H9 (cell line): ENCODE measurements around the gene NAV1. TPM values are rescaled to one million over a fixed set of nuclear protein-coding genes. Genes with fewer than 3 reads are reported as not detected.
A peak's percentile ranks its signal among the peaks of the same experiment; 100 is the strongest.

Experiments used
- DNase-seq: peaks from one replicate; pipeline ENCODE4 v3.0.0-alpha.2; 2017
- H2AFZ ChIP-seq: one replicate; pipeline ENCODE4 v1.6.1; 2013; ENCODE audit warnings: mild to moderate bottlenecking, low read length, control low read depth, moderate library complexity
- H2AK5ac ChIP-seq: 2 replicates; pipeline ENCODE4 v1.6.1; 2013; ENCODE audit warnings: low read length, control low read depth, mixed read lengths; ENCODE audit not compliant: insufficient read length
- H2BK120ac ChIP-seq: one replicate; pipeline ENCODE4 v1.6.1; 2013; ENCODE audit warnings: low read depth, mild to moderate bottlenecking, low read length, control low read depth, inconsistent platforms; ENCODE audit not compliant: poor library complexity, severe bottlenecking
- H2BK12ac ChIP-seq: 2 replicates; pipeline ENCODE4 v1.6.1; 2013; ENCODE audit warnings: low read length, control low read depth, mixed read lengths, low read depth; ENCODE audit not compliant: insufficient read length
- H2BK15ac ChIP-seq: 2 replicates; pipeline ENCODE4 v1.6.1; 2013; ENCODE audit warnings: low read depth, low read length, control low read depth
- H2BK20ac ChIP-seq: one replicate; pipeline ENCODE4 v1.6.1; 2013; ENCODE audit warnings: low read depth, mild to moderate bottlenecking, low read length, control low read depth, inconsistent platforms; ENCODE audit not compliant: poor library complexity, severe bottlenecking
- H2BK5ac ChIP-seq: 2 replicates; pipeline ENCODE4 v1.6.1; 2013; ENCODE audit warnings: low read length, control low read depth, mixed read lengths; ENCODE audit not compliant: insufficient read length
- H3K14ac ChIP-seq: 2 replicates; pipeline ENCODE4 v1.6.1; 2013; ENCODE audit warnings: low read length, control low read depth; ENCODE audit not compliant: insufficient read depth
- H3K18ac ChIP-seq: 2 replicates; pipeline ENCODE4 v1.6.1; 2013; ENCODE audit warnings: low read depth, mild to moderate bottlenecking, mixed read lengths, low read length, control low read depth; ENCODE audit not compliant: insufficient read length
- H3K23ac ChIP-seq: 2 replicates; pipeline ENCODE4 v1.6.1; 2013; ENCODE audit warnings: low read length, control low read depth, mixed read lengths, low read depth; ENCODE audit not compliant: insufficient read length
- H3K23me2 ChIP-seq: 2 replicates; pipeline ENCODE4 v1.6.1; 2013; ENCODE audit warnings: low read depth, mild to moderate bottlenecking, mixed read lengths, low read length, control low read depth; ENCODE audit not compliant: insufficient read length, poor library complexity, severe bottlenecking
- H3K27ac ChIP-seq: 2 replicates; pipeline ENCODE4 v1.5.1; 2013; ENCODE audit warnings: low read length, control low read depth, mixed read lengths, low read depth; ENCODE audit not compliant: insufficient read length
- H3K27me3 ChIP-seq: 2 replicates; pipeline ENCODE4 v1.6.1; 2013; ENCODE audit warnings: low read length, control low read depth, inconsistent platforms; ENCODE audit not compliant: insufficient read depth
- H3K4ac ChIP-seq: 2 replicates; pipeline ENCODE4 v1.6.1; 2013; ENCODE audit warnings: low read depth, mild to moderate bottlenecking, control low read depth, inconsistent platforms, low read length, moderate library complexity
- H3K4me1 ChIP-seq: 2 replicates; pipeline ENCODE4 v1.6.1; 2013; ENCODE audit warnings: low read length, control low read depth, inconsistent platforms; ENCODE audit not compliant: insufficient read depth
- H3K4me2 ChIP-seq: 2 replicates; pipeline ENCODE4 v1.6.1; 2013; ENCODE audit warnings: low read length, control low read depth, mixed read lengths; ENCODE audit not compliant: insufficient read length, insufficient read depth
- H3K56ac ChIP-seq: 2 replicates; pipeline ENCODE4 v1.6.1; 2013; ENCODE audit warnings: low read depth, mild to moderate bottlenecking, mixed read lengths, low read length, control low read depth; ENCODE audit not compliant: insufficient read length
- H3K79me1 ChIP-seq: 2 replicates; pipeline ENCODE4 v1.6.1; 2013; ENCODE audit warnings: low read depth, mild to moderate bottlenecking, moderate library complexity, low read length, control low read depth, inconsistent platforms; ENCODE audit not compliant: insufficient read depth, poor library complexity, severe bottlenecking
- H3K79me2 ChIP-seq: 2 replicates; pipeline ENCODE4 v1.6.1; 2013; ENCODE audit warnings: low read length, control low read depth, inconsistent platforms; ENCODE audit not compliant: insufficient read depth
- H3K9ac ChIP-seq: 2 replicates; pipeline ENCODE4 v1.6.1; 2013; ENCODE audit warnings: low read length, control low read depth, mixed read lengths; ENCODE audit not compliant: insufficient read length; ENCODE audit errors: extremely low read depth
- H3K9me3 ChIP-seq: one replicate; pipeline ENCODE4 v1.6.1; 2013; ENCODE audit warnings: low read depth, low read length, inconsistent platforms; ENCODE audit not compliant: control insufficient read depth
- H3T11ph ChIP-seq: one replicate; pipeline ENCODE4 v1.6.1; 2013; ENCODE audit warnings: mild to moderate bottlenecking, low read length, control low read depth, inconsistent platforms
- H4K20me1 ChIP-seq: one replicate; pipeline ENCODE4 v1.6.1; 2013; ENCODE audit not compliant: control insufficient read depth, insufficient read length, insufficient read depth
- H4K5ac ChIP-seq: 2 replicates; pipeline ENCODE4 v1.6.1; 2013; ENCODE audit warnings: low read depth, mild to moderate bottlenecking, mixed read lengths, low read length, control low read depth; ENCODE audit not compliant: insufficient read length
- H4K8ac ChIP-seq: replicated peaks from 2 replicates; pipeline ENCODE4 v1.6.1; 2013; ENCODE audit warnings: low read length, control low read depth, mixed read lengths, low read depth; ENCODE audit not compliant: insufficient read length
- H4K91ac ChIP-seq: 2 replicates; pipeline ENCODE4 v1.6.1; 2013; ENCODE audit warnings: low read depth, mild to moderate bottlenecking, moderate library complexity, mixed read lengths, low read length, control low read depth; ENCODE audit not compliant: insufficient read length
- H3K27ac Mint-ChIP-seq, 3 experiments: 2 replicates in 2 of 3; 3 replicates in 1 of 3; pipeline ENCODE4 v1.8.0; 2020 to 2021; ENCODE audit warnings: mixed read lengths in 3 of 3, mild to moderate bottlenecking in 1 of 3, moderate library complexity in 1 of 3
- H3K27me3 Mint-ChIP-seq: 2 replicates; pipeline ENCODE4 v1.8.0; 2021; ENCODE audit warnings: low read depth, mild to moderate bottlenecking, moderate library complexity, mixed read lengths
- H3K36me3 Mint-ChIP-seq, 3 experiments: 2 replicates in 2 of 3; 3 replicates in 1 of 3; pipeline ENCODE4 v1.8.0; 2020 to 2021; ENCODE audit warnings: low read depth in 3 of 3, mixed read lengths in 3 of 3; ENCODE audit not compliant: insufficient read depth in 1 of 3
- H3K4me1 Mint-ChIP-seq, 2 experiments: 2 replicates each; pipeline ENCODE4 v1.8.0; 2020; ENCODE audit warnings: mixed read lengths in 2 of 2
- H3K4me3 Mint-ChIP-seq, 2 experiments: 2 replicates in 1 of 2; 3 replicates in 1 of 2; pipeline ENCODE4 v1.8.0; 2020 to 2021; ENCODE audit warnings: mild to moderate bottlenecking in 2 of 2, mixed read lengths in 2 of 2, moderate library complexity in 1 of 2
- H3K9me3 Mint-ChIP-seq, 2 experiments: 2 replicates in 1 of 2; 3 replicates in 1 of 2; pipeline ENCODE4 v1.8.0; 2020; ENCODE audit warnings: mild to moderate bottlenecking in 2 of 2, mixed read lengths in 2 of 2, moderate library complexity in 1 of 2
- WGBS: extraction: QIAGEN DNeasy Blood & Tissue Kit; methylation state at CpG from one replicate; pipeline ENCODE4 v1.1.7; 2013; ENCODE audit warnings: missing lambda C conversion rate, low lambda C conversion rate, mixed read lengths; ENCODE audit not compliant: insufficient read length; ENCODE audit errors: extremely low coverage; 5-methylcytosine and 5-hydroxymethylcytosine counted together
- total RNA-seq: library from RNA; stranded (reverse); gene quantifications from 2 replicates; pipeline ENCODE4 v1.2.1, GENCODE V29; 2021
- TF ChIP-seq, protein P1 (sequence below): fragments of 200-600 bp; sonication (generic); conservative IDR thresholded peaks from 3 replicates; pipeline ENCODE4 v1.8.0; 2021; ENCODE audit warnings: antibody characterized with exemption, mild to moderate bottlenecking

Gene NAV1
- total RNA-seq, 1 experiment from 2014 or later: 20.5 TPM

DNA sequence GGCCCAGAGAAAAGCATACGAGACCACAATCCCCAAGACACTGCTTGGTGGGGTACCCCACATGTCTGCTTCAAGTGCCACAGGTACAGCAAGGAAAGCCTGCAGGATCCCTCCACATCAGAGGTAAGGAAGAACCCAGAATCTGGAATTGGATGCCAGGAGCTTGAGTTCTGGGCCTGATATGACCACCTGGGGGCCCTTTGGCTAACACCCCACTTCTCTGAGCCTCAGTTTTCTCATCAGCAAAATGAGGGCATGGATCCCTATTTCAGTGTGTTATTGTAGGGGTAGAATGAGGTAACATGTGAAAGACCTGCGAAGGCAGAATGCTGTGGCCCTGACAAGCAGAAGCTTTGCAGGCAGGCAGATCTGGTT lies 24.5 kb downstream of the NAV1 start:
- H3K4me3 Mint-ChIP-seq: no peak overlapping the region
- no peak overlapping the region for H3K18ac ChIP-seq
- no peak overlapping the region for H4K8ac ChIP-seq
- TF ChIP-seq, protein P1, sequence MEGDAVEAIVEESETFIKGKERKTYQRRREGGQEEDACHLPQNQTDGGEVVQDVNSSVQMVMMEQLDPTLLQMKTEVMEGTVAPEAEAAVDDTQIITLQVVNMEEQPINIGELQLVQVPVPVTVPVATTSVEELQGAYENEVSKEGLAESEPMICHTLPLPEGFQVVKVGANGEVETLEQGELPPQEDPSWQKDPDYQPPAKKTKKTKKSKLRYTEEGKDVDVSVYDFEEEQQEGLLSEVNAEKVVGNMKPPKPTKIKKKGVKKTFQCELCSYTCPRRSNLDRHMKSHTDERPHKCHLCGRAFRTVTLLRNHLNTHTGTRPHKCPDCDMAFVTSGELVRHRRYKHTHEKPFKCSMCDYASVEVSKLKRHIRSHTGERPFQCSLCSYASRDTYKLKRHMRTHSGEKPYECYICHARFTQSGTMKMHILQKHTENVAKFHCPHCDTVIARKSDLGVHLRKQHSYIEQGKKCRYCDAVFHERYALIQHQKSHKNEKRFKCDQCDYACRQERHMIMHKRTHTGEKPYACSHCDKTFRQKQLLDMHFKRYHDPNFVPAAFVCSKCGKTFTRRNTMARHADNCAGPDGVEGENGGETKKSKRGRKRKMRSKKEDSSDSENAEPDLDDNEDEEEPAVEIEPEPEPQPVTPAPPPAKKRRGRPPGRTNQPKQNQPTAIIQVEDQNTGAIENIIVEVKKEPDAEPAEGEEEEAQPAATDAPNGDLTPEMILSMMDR: no peak
- no peak overlapping the region for H3K14ac ChIP-seq
- no peaks in the 10 kb centered on the region for H3K79me1 ChIP-seq
- H2BK12ac ChIP-seq: no peak overlapping the region
- H2AFZ ChIP-seq: no peak overlapping the region
- H2AK5ac ChIP-seq: no peak overlapping the region
- no peak for DNase-seq
- no peak overlapping the region for H2BK15ac ChIP-seq
- H3K4me2 ChIP-seq: no peak overlapping the region
- no peaks in the 10 kb centered on the region for H3K79me2 ChIP-seq
- no peaks in the 10 kb centered on the region for H3K23me2 ChIP-seq
- no peak overlapping the region for H2BK5ac ChIP-seq
- no peak overlapping the region for H3K27ac ChIP-seq
- no peak overlapping the region for H2BK20ac ChIP-seq
- no peak overlapping the region for H3K56ac ChIP-seq
- no peaks in the 10 kb centered on the region; the same call in 1 of the 2 replicates for H3K27me3 ChIP-seq
- H3K9ac ChIP-seq: no peak overlapping the region
- H3K9me3 ChIP-seq: no peaks in the 10 kb centered on the region
- no peak overlapping the region for H4K5ac ChIP-seq
- no peaks in the 10 kb centered on the region for H3K4me1 ChIP-seq
- no peak overlapping the region for H4K91ac ChIP-seq
- no peak overlapping the region for H3K23ac ChIP-seq
- no peaks in the 10 kb centered on the region for H4K20me1 ChIP-seq
- H3T11ph ChIP-seq: no peak overlapping the region
- no peak overlapping the region for H2BK120ac ChIP-seq
- no peak overlapping the region for H3K4ac ChIP-seq
- peaks cover 7 to 22% of the 10 kb centered on the region in 2 experiments for H3K4me1 Mint-ChIP-seq
- no CpG with 5 or more reads among the region's 2 CpGs for WGBS
- no peaks in the 10 kb centered on the region for H3K36me3 Mint-ChIP-seq
- H3K9me3 Mint-ChIP-seq: no peaks in the 10 kb centered on the region
- peaks cover 17% of the 10 kb centered on the region for H3K27me3 Mint-ChIP-seq
- 0 out of 7 replicates have a peak overlapping the region, but pooled peaks of 1 of the 3 experiments have one; percentile 44 for H3K27ac Mint-ChIP-seq
